Measurements from ENCODE around the gene CEBPA. TPM values are rescaled to one million over a fixed set of nuclear protein-coding genes. Genes with fewer than 3 reads are reported as not detected.

Gene CEBPA
- total RNA-seq, 4 donors from 2014 or later, result 86.3 to 360 (median 196) TPM

GRCh38 chr19:33343301-33343700 lies 41.0 kb upstream of the CEBPA start:
- no peak for TF ChIP-seq POLR2AphosphoS5 (IDR thresholded peaks at IDR 0.05)
- WGBS, result 59% methylated on average over 2 of the region's 2 CpGs

GRCh38 chr19:33340991-33341390 lies 38.7 kb upstream of the CEBPA start:
- TF ChIP-seq POLR2AphosphoS5 (IDR thresholded peaks at IDR 0.05), result no peak
- no peak for TF ChIP-seq POLR2A (IDR thresholded peaks at IDR 0.05)
- TF ChIP-seq EP300 (IDR thresholded peaks at IDR 0.05), result no peak
- no peak for TF ChIP-seq CTCF (IDR thresholded peaks at IDR 0.05)
- Histone ChIP-seq H3K27me3 (no peaks in the 10 kb centered on the region), H3K36me3 (no peaks in the 10 kb centered on the region), H3K27ac (no peak overlapping the region), H3K4me3 (no peak overlapping the region), H3K4me1 (peaks cover 28% of the 10 kb centered on the region), H3K9me3 (no peaks in the 10 kb centered on the region)
- WGBS, result 82% methylated on average over 2 of the region's 2 CpGs
- no peak for DNase-seq (ENCODE audit: low spot score in 2 of 2)

More at GRCh38 chr19:33343301-33343700, 41.0 kb upstream of the CEBPA start:
- no peak for DNase-seq (ENCODE audit: low spot score in 2 of 2)
- H3K4me3 ChIP-seq, result no peak overlapping the region
- no peak overlapping the region for H3K27ac ChIP-seq
- no peaks in the 10 kb centered on the region for H3K9me3 ChIP-seq
- H3K27me3 ChIP-seq, result no peaks in the 10 kb centered on the region
- no peaks in the 10 kb centered on the region for H3K36me3 ChIP-seq
- peaks cover 28% of the 10 kb centered on the region for H3K4me1 ChIP-seq

- TF ChIP-seq EP300 (IDR thresholded peaks at IDR 0.05), result no peak
- no peak for TF ChIP-seq POLR2AphosphoS5 (IDR thresholded peaks at IDR 0.05)
- no peak for TF ChIP-seq POLR2A (IDR thresholded peaks at IDR 0.05)
- no peak for TF ChIP-seq CTCF (IDR thresholded peaks at IDR 0.05)
- H3K27ac ChIP-seq, result no peak overlapping the region
- WGBS, result 48% methylated on average over 8 of the region's 8 CpGs
These were observed 37.0 kb upstream of the CEBPA start for GRCh38 chr19:33339016-33339984.

GRCh38 chr19:33335446-33335845 lies 33.1 kb upstream of the CEBPA start:
- H3K9me3 ChIP-seq, result no peaks in the 10 kb centered on the region
- DNase-seq (ENCODE audit: low spot score in 2 of 2), result no peak
- TF ChIP-seq CTCF (IDR thresholded peaks at IDR 0.05), result no peak
- TF ChIP-seq POLR2AphosphoS5 (IDR thresholded peaks at IDR 0.05), result no peak
- no peak for TF ChIP-seq POLR2A (IDR thresholded peaks at IDR 0.05)
- no peak for TF ChIP-seq EP300 (IDR thresholded peaks at IDR 0.05)
- peaks cover 8% of the 10 kb centered on the region for H3K4me1 ChIP-seq
- H3K27me3 ChIP-seq, result no peaks in the 10 kb centered on the region
- no peaks in the 10 kb centered on the region for H3K36me3 ChIP-seq
- H3K27ac ChIP-seq, result no peak overlapping the region
- no peak overlapping the region for H3K4me3 ChIP-seq
- 84% methylated on average over 5 of the region's 5 CpGs for WGBS

More at GRCh38 chr19:33339016-33339984, 37.0 kb upstream of the CEBPA start:
- no peaks in the 10 kb centered on the region for H3K36me3 ChIP-seq
- H3K4me1 ChIP-seq, result peaks cover 19% of the 10 kb centered on the region
- no peaks in the 10 kb centered on the region for H3K27me3 ChIP-seq
- H3K4me3 ChIP-seq, result no peak overlapping the region
- DNase-seq (ENCODE audit: low spot score in 2 of 2), result no peak
- no peaks in the 10 kb centered on the region for H3K9me3 ChIP-seq

- no peaks in the 10 kb centered on the region for H3K27me3 ChIP-seq
- peaks cover 9% of the 10 kb centered on the region for H3K4me1 ChIP-seq
These were observed 31.9 kb upstream of the CEBPA start for GRCh38 chr19:33334271-33334670.

More at GRCh38 chr19:33334271-33334670, 31.9 kb upstream of the CEBPA start:
- no peak for DNase-seq (ENCODE audit: low spot score in 2 of 2)
- H3K36me3 ChIP-seq, result no peaks in the 10 kb centered on the region
- H3K27ac ChIP-seq, result no peak overlapping the region
- TF ChIP-seq POLR2A (IDR thresholded peaks at IDR 0.05), result no peak
- no peak for TF ChIP-seq CTCF (IDR thresholded peaks at IDR 0.05)
- TF ChIP-seq EP300 (IDR thresholded peaks at IDR 0.05), result no peak
- no peak for TF ChIP-seq POLR2AphosphoS5 (IDR thresholded peaks at IDR 0.05)
- 96% methylated on average over 3 of the region's 3 CpGs for WGBS
- H3K4me3 ChIP-seq, result no peak overlapping the region
- no peaks in the 10 kb centered on the region for H3K9me3 ChIP-seq

All from suprapubic skin (tissue), 4 donors.